GM12878 (cell line): ENCODE measurements around the gene LMNTD2. TPM values are rescaled to one million over a fixed set of nuclear protein-coding genes. Genes with fewer than 3 reads are reported as not detected.

ENCODE experiments used
- ASH2L ChIP-seq: fragments of 300-600, 200-600 bp; sonication (generic); IDR thresholded peaks from 2 replicates; pipeline ENCODE4 v1.6.1; 2017; ENCODE audit warnings: low read depth, mild to moderate bottlenecking, borderline replicate concordance
- BRCA1 ChIP-seq: IDR thresholded peaks from 2 replicates; pipeline ENCODE4 v1.6.1; 2011; ENCODE audit warnings: low read depth, low read length, improper control_type of control experiment
- CBX3 ChIP-seq: fragments of 200-600 bp; sonication (generic); IDR thresholded peaks from 2 replicates; pipeline ENCODE4 v1.6.1; 2016; ENCODE audit warnings: low read depth, borderline replicate concordance
- CHD1 ChIP-seq: IDR thresholded peaks from 2 replicates; pipeline ENCODE4 v1.6.1; 2012; ENCODE audit warnings: low read depth, low read length, improper control_type of control experiment
- CHD2 ChIP-seq: IDR thresholded peaks from 2 replicates; pipeline ENCODE4 v1.6.1; 2011; ENCODE audit warnings: low read depth, low read length, improper control_type of control experiment, borderline replicate concordance
- CREB1 ChIP-seq: IDR thresholded peaks from 2 replicates; pipeline ENCODE4 v1.6.1; 2012; ENCODE audit warnings: low read depth, mild to moderate bottlenecking, inconsistent platforms
- CREM ChIP-seq: IDR thresholded peaks from 2 replicates; pipeline ENCODE4 v1.6.1; 2014; ENCODE audit warnings: antibody characterized with exemption, low read depth
- EP300 ChIP-seq, 2 experiments: fragments of 150-350 bp in 1 of 2; IDR thresholded peaks; 2 replicates each; pipeline ENCODE4 v1.6.1; 2011 to 2012; ENCODE audit warnings: low read depth in 2 of 2, low read length in 2 of 2, borderline replicate concordance in 1 of 2, improper control_type of control experiment in 1 of 2, inconsistent platforms in 1 of 2; ENCODE audit not compliant: control insufficient read depth in 1 of 2
- ESRRA ChIP-seq: IDR thresholded peaks from 2 replicates; pipeline ENCODE4 v1.6.1; 2012; ENCODE audit warnings: mild to moderate bottlenecking, low read length, improper control_type of control experiment
- FOXK2 ChIP-seq: fragments of 450-650 bp; IDR thresholded peaks from 2 replicates; pipeline ENCODE4 v1.6.1; 2017; ENCODE audit warnings: mild to moderate bottlenecking, moderate library complexity
- GABPA ChIP-seq: IDR thresholded peaks from 2 replicates; pipeline ENCODE4 v1.6.1; 2014; ENCODE audit warnings: antibody characterized with exemption, low read depth, mild to moderate bottlenecking, inconsistent platforms
- IKZF1 ChIP-seq: fragments of 450-650 bp; conservative IDR thresholded peaks from 2 replicates; pipeline ENCODE4 v1.6.1; 2017; ENCODE audit warnings: antibody characterized with exemption, mild to moderate bottlenecking
- KDM1A ChIP-seq: fragments of 200-600 bp; sonication (generic); IDR thresholded peaks from 2 replicates; pipeline ENCODE4 v1.6.1; 2016; ENCODE audit warnings: borderline replicate concordance
- MEF2B ChIP-seq: fragments of 450-650 bp; IDR thresholded peaks from 2 replicates; pipeline ENCODE4 v1.6.1; 2018; ENCODE audit warnings: mild to moderate bottlenecking, moderate library complexity; ENCODE audit not compliant: partially characterized antibody, poor library complexity, severe bottlenecking
- MTA3 ChIP-seq: IDR thresholded peaks from 2 replicates; pipeline ENCODE4 v1.6.1; 2012; ENCODE audit warnings: low read length, inconsistent platforms, borderline replicate concordance
- NFYB ChIP-seq: IDR thresholded peaks from 2 replicates; pipeline ENCODE4 v1.6.1; 2011; ENCODE audit warnings: low read depth, mild to moderate bottlenecking, low read length, improper control_type of control experiment, moderate library complexity; ENCODE audit not compliant: insufficient read depth
- NR2F1 ChIP-seq: fragments of 450-650 bp; conservative IDR thresholded peaks from 2 replicates; pipeline ENCODE4 v1.6.1; 2017; ENCODE audit warnings: mild to moderate bottlenecking
- PAX8 ChIP-seq: fragments of 450-650 bp; IDR thresholded peaks from 2 replicates; pipeline ENCODE4 v1.6.1; 2017; ENCODE audit warnings: mild to moderate bottlenecking, moderate library complexity
- RCOR1 ChIP-seq: conservative IDR thresholded peaks from 2 replicates; pipeline ENCODE4 v1.6.1; 2012; ENCODE audit warnings: low read depth, low read length, improper control_type of control experiment
- SP1 ChIP-seq: IDR thresholded peaks from one replicate; pipeline ENCODE4 v1.6.1; 2011; ENCODE audit warnings: low read depth, low read length
- SPI1 ChIP-seq: IDR thresholded peaks from 2 replicates; pipeline ENCODE4 v1.6.1; 2011; ENCODE audit warnings: low read depth, mild to moderate bottlenecking, low read length, moderate library complexity, borderline replicate concordance; ENCODE audit not compliant: insufficient read depth
- STAT1 ChIP-seq: fragments of 450-650 bp; conservative IDR thresholded peaks from 2 replicates; pipeline ENCODE4 v1.6.1; 2014; ENCODE audit warnings: antibody characterized with exemption, mild to moderate bottlenecking
- TAF1 ChIP-seq: IDR thresholded peaks from 2 replicates; pipeline ENCODE4 v1.6.1; 2011; ENCODE audit warnings: mild to moderate bottlenecking, low read depth, low read length, borderline replicate concordance
- WRNIP1 ChIP-seq: IDR thresholded peaks from 2 replicates; pipeline ENCODE4 v1.6.1; 2011; ENCODE audit warnings: low read depth, low read length, improper control_type of control experiment, borderline replicate concordance
- ZNF217 ChIP-seq: fragments of 450-650 bp; IDR thresholded peaks from 2 replicates; pipeline ENCODE4 v1.6.1; 2017; ENCODE audit warnings: antibody characterized with exemption, mild to moderate bottlenecking
- ZNF384 ChIP-seq: IDR thresholded peaks from 2 replicates; pipeline ENCODE4 v1.6.1; 2012; ENCODE audit warnings: low read depth, mild to moderate bottlenecking, low read length, improper control_type of control experiment, borderline replicate concordance
- polyA plus RNA-seq, 11 experiments: library from polyadenylated mRNA; depleted of rRNA in 4 of 11; unstranded in 6 of 11; stranded (reverse) in 5 of 11; fragments of >200 nt; fragmentation: Nextera tagmentation in 4 of 11; fragmentation: Illumina TruSeq in 1 of 11; extraction: Ambion mirVana in 4 of 11; extraction: Trizol in 1 of 11; gene quantifications; 1 replicate in 1 of 11; 2 replicates in 10 of 11; pipeline versions ENCODE4 v1.2.1 to v1.2.3, GENCODE V29; 2011 to 2016; ENCODE audit warnings: inconsistent platforms in 2 of 11, missing spikeins in 2 of 11, low read depth in 1 of 11
- total RNA-seq, 4 experiments: library from RNA; depleted of rRNA in 3 of 4; stranded (reverse); fragments of >200 nt in 3 of 4; fragmentation: Illumina TruSeq in 1 of 4; extraction: Trizol in 1 of 4; gene quantifications; 2 replicates each; pipeline versions ENCODE4 v1.2.1 to v1.2.3, GENCODE V29; 2013 to 2021
- TF ChIP-seq, protein P1 (sequence below): IDR thresholded peaks from 2 replicates; pipeline ENCODE4 v1.6.1; 2012; ENCODE audit warnings: low read depth, low read length, improper control_type of control experiment
- TF ChIP-seq, protein P2 (sequence below): fragments of 450-650 bp; IDR thresholded peaks from 2 replicates; pipeline ENCODE4 v1.6.1; 2016; ENCODE audit warnings: mild to moderate bottlenecking
- TF ChIP-seq, protein P3 (sequence below): IDR thresholded peaks from 2 replicates; pipeline ENCODE4 v1.6.1; 2011; ENCODE audit warnings: borderline replicate concordance, low read depth, mild to moderate bottlenecking, moderate library complexity, mixed read lengths, low read length; ENCODE audit not compliant: insufficient read depth; ENCODE audit errors: extremely low read length

LMNTD2 gene
- total and polyA plus RNA-seq, 10 of the 15 experiments (the other 5 are each of a cell fraction or from before 2014, with no cell fraction given), result 0.22 to 4.1 (median 1.3) TPM; not detected in 2

DNA sequence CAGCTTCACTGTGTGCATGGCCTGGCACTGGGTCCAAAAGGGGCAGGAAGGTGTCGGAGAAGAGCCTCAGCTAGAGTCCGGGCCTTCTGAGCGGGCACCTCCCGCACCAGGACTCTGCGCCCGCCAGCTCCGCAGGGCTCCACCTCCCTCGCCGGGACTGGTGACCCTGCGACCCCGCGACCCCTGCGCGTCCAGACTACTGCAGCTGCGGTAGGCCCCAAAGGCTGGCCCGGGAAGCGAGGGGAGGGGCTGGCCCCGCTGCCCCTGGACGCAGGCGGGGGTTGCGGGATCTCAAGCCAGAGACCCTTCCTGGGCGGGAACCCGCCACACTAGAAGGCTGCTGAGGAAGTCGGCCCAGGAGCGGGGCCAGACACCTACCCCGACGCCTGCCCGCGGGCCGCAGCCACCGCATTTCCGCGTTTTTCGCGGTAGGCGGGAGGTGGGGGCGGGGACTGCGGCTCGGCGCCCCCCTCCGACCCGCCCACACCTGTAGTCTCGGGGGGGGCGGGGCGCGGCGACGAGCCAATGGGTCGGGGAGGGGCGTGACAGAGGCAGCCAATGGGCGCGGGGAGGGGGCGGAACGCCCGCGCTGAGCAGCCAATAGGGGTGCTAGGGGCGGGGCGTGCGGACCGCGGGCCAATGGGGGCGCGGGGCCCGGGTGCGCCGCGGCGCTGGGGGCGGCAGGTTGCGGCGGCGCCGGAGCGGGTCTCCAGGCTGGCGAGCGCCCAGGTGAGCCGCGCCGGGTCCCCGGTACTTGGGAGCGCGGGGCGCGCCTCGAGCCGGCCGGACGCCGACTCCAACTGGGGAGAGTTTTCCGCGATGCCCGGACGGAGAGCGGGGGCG, at the start of gene LMNTD2, which contains the start of gene RASSF7 (continued):
- TF ChIP-seq EP300 (IDR thresholded peaks at IDR 0.05; ENCODE audit: borderline replicate concordance in 1 of 2, control insufficient read depth in 1 of 2, low read depth in 2 of 2, low read length in 2 of 2), result no peak
- TF ChIP-seq PAX8, result no peak
- TF ChIP-seq SP1, result peak; percentile 97
- TF ChIP-seq CREB1, result 0 out of 2 replicates have a peak, but pooled peaks have one; percentile 28
- no peak for TF ChIP-seq ESRRA
- TF ChIP-seq SPI1, result 0 out of 2 replicates have a peak, but pooled peaks have one; percentile 19
- no peak for TF ChIP-seq RCOR1
- peak; percentile 65 for TF ChIP-seq IKZF1
- peak; percentile 73 for TF ChIP-seq NR2F1
- TF ChIP-seq MEF2B, result no peak
- TF ChIP-seq TAF1, result no peak
- TF ChIP-seq, protein P1, sequence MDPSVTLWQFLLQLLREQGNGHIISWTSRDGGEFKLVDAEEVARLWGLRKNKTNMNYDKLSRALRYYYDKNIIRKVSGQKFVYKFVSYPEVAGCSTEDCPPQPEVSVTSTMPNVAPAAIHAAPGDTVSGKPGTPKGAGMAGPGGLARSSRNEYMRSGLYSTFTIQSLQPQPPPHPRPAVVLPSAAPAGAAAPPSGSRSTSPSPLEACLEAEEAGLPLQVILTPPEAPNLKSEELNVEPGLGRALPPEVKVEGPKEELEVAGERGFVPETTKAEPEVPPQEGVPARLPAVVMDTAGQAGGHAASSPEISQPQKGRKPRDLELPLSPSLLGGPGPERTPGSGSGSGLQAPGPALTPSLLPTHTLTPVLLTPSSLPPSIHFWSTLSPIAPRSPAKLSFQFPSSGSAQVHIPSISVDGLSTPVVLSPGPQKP, result no peak
- TF ChIP-seq GABPA, result no peak
- TF ChIP-seq CREM, result no peak
- TF ChIP-seq ZNF217, result no peak
- TF ChIP-seq, protein P2, sequence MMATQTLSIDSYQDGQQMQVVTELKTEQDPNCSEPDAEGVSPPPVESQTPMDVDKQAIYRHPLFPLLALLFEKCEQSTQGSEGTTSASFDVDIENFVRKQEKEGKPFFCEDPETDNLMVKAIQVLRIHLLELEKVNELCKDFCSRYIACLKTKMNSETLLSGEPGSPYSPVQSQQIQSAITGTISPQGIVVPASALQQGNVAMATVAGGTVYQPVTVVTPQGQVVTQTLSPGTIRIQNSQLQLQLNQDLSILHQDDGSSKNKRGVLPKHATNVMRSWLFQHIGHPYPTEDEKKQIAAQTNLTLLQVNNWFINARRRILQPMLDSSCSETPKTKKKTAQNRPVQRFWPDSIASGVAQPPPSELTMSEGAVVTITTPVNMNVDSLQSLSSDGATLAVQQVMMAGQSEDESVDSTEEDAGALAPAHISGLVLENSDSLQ, result no peak
- TF ChIP-seq CBX3, result no peak
- no peak for TF ChIP-seq BRCA1
- no peak for TF ChIP-seq ZNF384
- TF ChIP-seq FOXK2, result no peak
- no peak for TF ChIP-seq CHD1
- peak; percentile 89; the same call in 1 of the 2 replicates for TF ChIP-seq CHD2
- peak; percentile 98 for TF ChIP-seq NFYB
- no peak for TF ChIP-seq WRNIP1
- TF ChIP-seq ASH2L, result no peak
- TF ChIP-seq KDM1A, result no peak
- no peak for TF ChIP-seq STAT1
- TF ChIP-seq, protein P3, sequence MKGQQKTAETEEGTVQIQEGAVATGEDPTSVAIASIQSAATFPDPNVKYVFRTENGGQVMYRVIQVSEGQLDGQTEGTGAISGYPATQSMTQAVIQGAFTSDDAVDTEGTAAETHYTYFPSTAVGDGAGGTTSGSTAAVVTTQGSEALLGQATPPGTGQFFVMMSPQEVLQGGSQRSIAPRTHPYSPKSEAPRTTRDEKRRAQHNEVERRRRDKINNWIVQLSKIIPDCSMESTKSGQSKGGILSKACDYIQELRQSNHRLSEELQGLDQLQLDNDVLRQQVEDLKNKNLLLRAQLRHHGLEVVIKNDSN, result no peak
- TF ChIP-seq MTA3, result no peak
